IPS-15b (cell line): Measurements from ENCODE around the gene GRB10.

ENCODE experiments used
- H3K27me3 ChIP-seq: one replicate; pipeline ENCODE4 v1.6.1; 2013; ENCODE audit warnings: low read length; ENCODE audit not compliant: control insufficient read depth, insufficient read depth
- H3K36me3 ChIP-seq: one replicate; pipeline ENCODE4 v1.6.1; 2013; ENCODE audit warnings: low read length; ENCODE audit not compliant: control insufficient read depth, insufficient read depth
- H3K4me1 ChIP-seq: one replicate; pipeline ENCODE4 v1.6.1; 2013; ENCODE audit warnings: mild to moderate bottlenecking, low read length; ENCODE audit not compliant: control insufficient read depth, insufficient read depth
- H3K4me3 ChIP-seq: one replicate; pipeline ENCODE4 v1.5.1; 2013; ENCODE audit warnings: low read depth, low read length
- H3K9ac ChIP-seq: one replicate; pipeline ENCODE4 v1.6.1; 2013; ENCODE audit warnings: low read depth, mild to moderate bottlenecking, low read length
- H3K9me3 ChIP-seq: one replicate; pipeline ENCODE4 v1.6.1; 2013; ENCODE audit warnings: mild to moderate bottlenecking, low read length; ENCODE audit not compliant: control insufficient read depth, insufficient read depth

Gene GRB10

GRCh38 chr7:50690541-50691011 is 92.1 kb downstream of the GRB10 start:
- no peaks in the 10 kb centered on the region for H3K9me3 ChIP-seq
- H3K27me3 ChIP-seq = no peaks in the 10 kb centered on the region
- no peaks in the 10 kb centered on the region for H3K36me3 ChIP-seq
- H3K4me3 ChIP-seq = no peak overlapping the region
- H3K4me1 ChIP-seq = peaks cover 18% of the 10 kb centered on the region
- H3K9ac ChIP-seq = no peak overlapping the region

GRCh38 chr7:50688226-50688590 is 94.5 kb downstream of the GRB10 start:
- peaks cover 10% of the 10 kb centered on the region for H3K4me1 ChIP-seq
- H3K9ac ChIP-seq = no peak overlapping the region
- H3K4me3 ChIP-seq = no peak overlapping the region
- H3K9me3 ChIP-seq = no peaks in the 10 kb centered on the region
- H3K27me3 ChIP-seq = no peaks in the 10 kb centered on the region
- no peaks in the 10 kb centered on the region for H3K36me3 ChIP-seq

- no peak overlapping the region for H3K9ac ChIP-seq
- H3K4me1 ChIP-seq = peaks cover 10% of the 10 kb centered on the region
- no peaks in the 10 kb centered on the region for H3K9me3 ChIP-seq
- H3K27me3 ChIP-seq = no peaks in the 10 kb centered on the region
- H3K36me3 ChIP-seq = no peaks in the 10 kb centered on the region
- no peak overlapping the region for H3K4me3 ChIP-seq
Measured at GRCh38 chr7:50687575-50688225, 95.0 kb downstream of the GRB10 start.

GRCh38 chr7:50687096-50687495 is 95.6 kb downstream of the GRB10 start:
- H3K4me1 ChIP-seq = peaks cover 10% of the 10 kb centered on the region
- no peak overlapping the region for H3K4me3 ChIP-seq
- H3K36me3 ChIP-seq = no peaks in the 10 kb centered on the region
- no peaks in the 10 kb centered on the region for H3K9me3 ChIP-seq
- no peaks in the 10 kb centered on the region for H3K27me3 ChIP-seq
- H3K9ac ChIP-seq = no peak overlapping the region

GRCh38 chr7:50685135-50686065 is 97.3 kb downstream of the GRB10 start:
- Histone ChIP-seq H3K4me3 (no peak overlapping the region), H3K9ac (no peak overlapping the region), H3K4me1 (peaks cover 4% of the 10 kb centered on the region), H3K9me3 (no peaks in the 10 kb centered on the region), H3K27me3 (no peaks in the 10 kb centered on the region), H3K36me3 (no peaks in the 10 kb centered on the region)

GRCh38 chr7:50684713-50685075 is 98.0 kb downstream of the GRB10 start:
- no peak overlapping the region for H3K4me3 ChIP-seq
- H3K9me3 ChIP-seq = no peaks in the 10 kb centered on the region
- H3K9ac ChIP-seq = no peak overlapping the region
- H3K4me1 ChIP-seq = peaks cover 3% of the 10 kb centered on the region
- no peaks in the 10 kb centered on the region for H3K27me3 ChIP-seq
- H3K36me3 ChIP-seq = no peaks in the 10 kb centered on the region

GRCh38 chr7:50684011-50684712 is 98.5 kb downstream of the GRB10 start:
- peaks cover 3% of the 10 kb centered on the region for H3K4me1 ChIP-seq
- H3K4me3 ChIP-seq = no peak overlapping the region
- H3K9ac ChIP-seq = no peak overlapping the region
- H3K36me3 ChIP-seq = no peaks in the 10 kb centered on the region
- no peaks in the 10 kb centered on the region for H3K27me3 ChIP-seq
- H3K9me3 ChIP-seq = no peaks in the 10 kb centered on the region

GRCh38 chr7:50682573-50682972 is 100.1 kb downstream of the GRB10 start:
- Histone ChIP-seq H3K27me3 (no peaks in the 10 kb centered on the region), H3K9me3 (no peaks in the 10 kb centered on the region), H3K36me3 (no peaks in the 10 kb centered on the region), H3K9ac (no peak overlapping the region), H3K4me3 (no peak overlapping the region), H3K4me1 (peaks cover 3% of the 10 kb centered on the region)

- peaks cover 3% of the 10 kb centered on the region for H3K4me1 ChIP-seq
- no peaks in the 10 kb centered on the region for H3K27me3 ChIP-seq
- no peak overlapping the region for H3K9ac ChIP-seq
- no peak overlapping the region for H3K4me3 ChIP-seq
- no peaks in the 10 kb centered on the region for H3K36me3 ChIP-seq
- H3K9me3 ChIP-seq = no peaks in the 10 kb centered on the region
Measured at GRCh38 chr7:50682079-50682478, 100.6 kb downstream of the GRB10 start.

GRCh38 chr7:50681432-50682045 is 101.2 kb downstream of the GRB10 start:
- Histone ChIP-seq H3K9ac (no peak overlapping the region), H3K4me1 (peaks cover 3% of the 10 kb centered on the region), H3K27me3 (no peaks in the 10 kb centered on the region), H3K9me3 (no peaks in the 10 kb centered on the region), H3K4me3 (no peak overlapping the region), H3K36me3 (no peaks in the 10 kb centered on the region)

- peaks cover 3% of the 10 kb centered on the region for H3K4me1 ChIP-seq
- H3K4me3 ChIP-seq = no peak overlapping the region
- no peak overlapping the region for H3K9ac ChIP-seq
- no peaks in the 10 kb centered on the region for H3K9me3 ChIP-seq
- H3K27me3 ChIP-seq = no peaks in the 10 kb centered on the region
- no peaks in the 10 kb centered on the region for H3K36me3 ChIP-seq
Measured at GRCh38 chr7:50679218-50680007, 103.3 kb downstream of the GRB10 start.
